ENCODE data around the gene ZNF783.
"Not testable (repeated sequence)": the region's sequence is repeated elsewhere in the genome, so short reads cannot be mapped to it uniquely, and the experiment has no call there.

DNA sequence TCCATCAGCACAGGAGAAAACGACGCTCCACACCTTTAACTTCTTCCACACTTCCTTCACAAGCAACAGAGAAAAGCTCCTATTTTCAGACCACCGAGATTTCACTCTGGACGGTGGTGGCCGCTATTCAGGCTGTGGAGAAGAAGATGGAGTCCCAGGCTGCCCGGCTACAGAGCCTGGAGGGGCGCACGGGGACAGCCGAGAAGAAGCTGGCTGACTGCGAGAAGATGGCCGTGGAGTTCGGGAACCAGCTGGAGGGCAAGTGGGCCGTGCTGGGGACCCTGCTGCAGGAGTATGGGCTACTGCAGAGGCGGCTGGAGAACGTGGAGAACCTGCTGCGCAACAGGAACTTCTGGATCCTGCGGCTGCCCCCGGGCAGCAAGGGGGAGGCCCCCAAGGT is 11.8 kb upstream of the ZNF783 start:
- TF ChIP-seq NR1H2 (CRISPR knock-in tag; IDR thresholded peaks at IDR 0.05); ZNF219 (CRISPR knock-in tag; IDR thresholded peaks at IDR 0.05; ENCODE audit: borderline replicate concordance): not testable (repeated sequence)
- TF ChIP-seq, protein P1, sequence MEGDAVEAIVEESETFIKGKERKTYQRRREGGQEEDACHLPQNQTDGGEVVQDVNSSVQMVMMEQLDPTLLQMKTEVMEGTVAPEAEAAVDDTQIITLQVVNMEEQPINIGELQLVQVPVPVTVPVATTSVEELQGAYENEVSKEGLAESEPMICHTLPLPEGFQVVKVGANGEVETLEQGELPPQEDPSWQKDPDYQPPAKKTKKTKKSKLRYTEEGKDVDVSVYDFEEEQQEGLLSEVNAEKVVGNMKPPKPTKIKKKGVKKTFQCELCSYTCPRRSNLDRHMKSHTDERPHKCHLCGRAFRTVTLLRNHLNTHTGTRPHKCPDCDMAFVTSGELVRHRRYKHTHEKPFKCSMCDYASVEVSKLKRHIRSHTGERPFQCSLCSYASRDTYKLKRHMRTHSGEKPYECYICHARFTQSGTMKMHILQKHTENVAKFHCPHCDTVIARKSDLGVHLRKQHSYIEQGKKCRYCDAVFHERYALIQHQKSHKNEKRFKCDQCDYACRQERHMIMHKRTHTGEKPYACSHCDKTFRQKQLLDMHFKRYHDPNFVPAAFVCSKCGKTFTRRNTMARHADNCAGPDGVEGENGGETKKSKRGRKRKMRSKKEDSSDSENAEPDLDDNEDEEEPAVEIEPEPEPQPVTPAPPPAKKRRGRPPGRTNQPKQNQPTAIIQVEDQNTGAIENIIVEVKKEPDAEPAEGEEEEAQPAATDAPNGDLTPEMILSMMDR (IDR thresholded peaks at IDR 0.05): not testable (repeated sequence)
- TF ChIP-seq, protein P2, sequence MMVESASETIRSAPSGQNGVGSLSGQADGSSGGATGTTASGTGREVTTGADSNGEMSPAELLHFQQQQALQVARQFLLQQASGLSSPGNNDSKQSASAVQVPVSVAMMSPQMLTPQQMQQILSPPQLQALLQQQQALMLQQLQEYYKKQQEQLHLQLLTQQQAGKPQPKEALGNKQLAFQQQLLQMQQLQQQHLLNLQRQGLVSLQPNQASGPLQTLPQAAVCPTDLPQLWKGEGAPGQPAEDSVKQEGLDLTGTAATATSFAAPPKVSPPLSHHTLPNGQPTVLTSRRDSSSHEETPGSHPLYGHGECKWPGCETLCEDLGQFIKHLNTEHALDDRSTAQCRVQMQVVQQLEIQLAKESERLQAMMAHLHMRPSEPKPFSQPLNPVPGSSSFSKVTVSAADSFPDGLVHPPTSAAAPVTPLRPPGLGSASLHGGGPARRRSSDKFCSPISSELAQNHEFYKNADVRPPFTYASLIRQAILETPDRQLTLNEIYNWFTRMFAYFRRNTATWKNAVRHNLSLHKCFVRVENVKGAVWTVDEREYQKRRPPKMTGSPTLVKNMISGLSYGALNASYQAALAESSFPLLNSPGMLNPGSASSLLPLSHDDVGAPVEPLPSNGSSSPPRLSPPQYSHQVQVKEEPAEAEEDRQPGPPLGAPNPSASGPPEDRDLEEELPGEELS (CRISPR knock-in tag; IDR thresholded peaks at IDR 0.05): not testable (repeated sequence)
- TF ChIP-seq, protein P3, sequence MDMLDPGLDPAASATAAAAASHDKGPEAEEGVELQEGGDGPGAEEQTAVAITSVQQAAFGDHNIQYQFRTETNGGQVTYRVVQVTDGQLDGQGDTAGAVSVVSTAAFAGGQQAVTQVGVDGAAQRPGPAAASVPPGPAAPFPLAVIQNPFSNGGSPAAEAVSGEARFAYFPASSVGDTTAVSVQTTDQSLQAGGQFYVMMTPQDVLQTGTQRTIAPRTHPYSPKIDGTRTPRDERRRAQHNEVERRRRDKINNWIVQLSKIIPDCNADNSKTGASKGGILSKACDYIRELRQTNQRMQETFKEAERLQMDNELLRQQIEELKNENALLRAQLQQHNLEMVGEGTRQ (CRISPR knock-in tag; IDR thresholded peaks at IDR 0.05): not testable (repeated sequence)
